AG09309 (cell line): Measurements from ENCODE around the gene SLC35B1.
"Not testable (repeated sequence)": the region's sequence is repeated elsewhere in the genome, so short reads cannot be mapped to it uniquely, and the experiment has no call there.

ENCODE experiments used
- DNase-seq: peaks from one replicate; pipeline ENCODE4 v3.0.0-alpha.2; 2010; ENCODE audit warnings: low read depth
- H3K4me3 ChIP-seq: 2 replicates; pipeline ENCODE4 v1.5.1; 2011; ENCODE audit warnings: mild to moderate bottlenecking, low read depth, low read length, moderate library complexity; ENCODE audit not compliant: control insufficient read depth
- TF ChIP-seq, protein P1 (sequence below): IDR thresholded peaks from 2 replicates; pipeline ENCODE4 v1.5.1; 2011; ENCODE audit warnings: mild to moderate bottlenecking, low read depth, low read length, inconsistent platforms; ENCODE audit not compliant: insufficient read depth, control insufficient read depth; ENCODE audit errors: missing control alignments

SLC35B1 gene

DNA sequence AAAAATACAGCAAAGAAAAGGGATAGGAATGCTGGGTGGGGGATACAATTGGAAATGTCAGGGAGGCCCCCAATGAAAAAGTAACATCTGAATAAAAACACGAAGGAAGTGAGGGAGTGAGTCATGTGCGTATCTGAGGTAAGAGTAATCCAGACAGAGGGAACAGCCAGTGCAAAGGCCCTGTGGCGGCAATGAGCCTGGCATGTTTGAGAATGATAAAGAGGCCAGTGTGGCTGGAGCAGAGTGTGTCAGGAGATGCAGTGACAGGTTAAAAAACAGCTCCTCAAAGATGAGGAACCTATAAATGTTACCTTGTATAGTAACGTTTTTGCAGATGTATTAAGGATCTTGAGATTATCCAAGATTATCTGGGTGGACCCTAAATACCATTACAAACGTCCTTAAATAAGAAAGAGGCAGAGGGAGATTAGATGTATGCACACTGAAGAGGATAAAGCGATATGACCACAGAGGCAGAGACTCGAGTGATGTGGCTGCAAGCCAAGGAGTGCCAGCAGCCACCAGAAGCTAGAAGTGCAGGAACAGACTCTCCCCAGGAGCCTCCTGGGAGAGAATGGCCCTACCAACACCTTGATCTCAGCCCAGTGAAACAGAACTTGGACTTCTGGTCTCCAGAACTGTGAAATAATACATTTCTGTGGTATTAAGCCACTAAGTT lies 17.8 kb upstream of the SLC35B1 start:
- DNase-seq = no peak
- H3K4me3 ChIP-seq = no peak overlapping the region

DNA sequence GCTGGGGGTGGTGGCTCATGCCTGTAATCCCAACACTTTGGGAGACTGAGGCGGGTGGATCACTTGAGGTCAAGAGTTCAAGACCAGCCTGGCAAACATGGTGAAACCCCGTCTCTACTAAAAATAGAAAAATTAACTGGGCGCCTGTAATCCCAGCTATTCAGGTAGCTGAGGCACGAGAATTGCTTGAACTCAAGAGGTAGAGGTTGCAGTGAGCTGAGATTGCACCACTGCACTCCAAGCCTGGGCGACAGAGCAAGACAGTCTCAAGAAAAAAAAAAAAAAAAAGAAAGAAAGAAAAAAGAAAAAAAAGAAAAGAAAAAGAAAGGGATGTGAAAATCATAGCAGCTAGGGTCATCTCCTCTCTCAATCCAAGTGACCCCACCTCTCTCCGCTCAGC lies 16.8 kb upstream of the SLC35B1 start:
- not testable (repeated sequence) for H3K4me3 ChIP-seq, DNase-seq

More for the DNA sequence above, 17.8 kb upstream of the SLC35B1 start:
- TF ChIP-seq, protein P1, sequence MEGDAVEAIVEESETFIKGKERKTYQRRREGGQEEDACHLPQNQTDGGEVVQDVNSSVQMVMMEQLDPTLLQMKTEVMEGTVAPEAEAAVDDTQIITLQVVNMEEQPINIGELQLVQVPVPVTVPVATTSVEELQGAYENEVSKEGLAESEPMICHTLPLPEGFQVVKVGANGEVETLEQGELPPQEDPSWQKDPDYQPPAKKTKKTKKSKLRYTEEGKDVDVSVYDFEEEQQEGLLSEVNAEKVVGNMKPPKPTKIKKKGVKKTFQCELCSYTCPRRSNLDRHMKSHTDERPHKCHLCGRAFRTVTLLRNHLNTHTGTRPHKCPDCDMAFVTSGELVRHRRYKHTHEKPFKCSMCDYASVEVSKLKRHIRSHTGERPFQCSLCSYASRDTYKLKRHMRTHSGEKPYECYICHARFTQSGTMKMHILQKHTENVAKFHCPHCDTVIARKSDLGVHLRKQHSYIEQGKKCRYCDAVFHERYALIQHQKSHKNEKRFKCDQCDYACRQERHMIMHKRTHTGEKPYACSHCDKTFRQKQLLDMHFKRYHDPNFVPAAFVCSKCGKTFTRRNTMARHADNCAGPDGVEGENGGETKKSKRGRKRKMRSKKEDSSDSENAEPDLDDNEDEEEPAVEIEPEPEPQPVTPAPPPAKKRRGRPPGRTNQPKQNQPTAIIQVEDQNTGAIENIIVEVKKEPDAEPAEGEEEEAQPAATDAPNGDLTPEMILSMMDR = no peak

DNA sequence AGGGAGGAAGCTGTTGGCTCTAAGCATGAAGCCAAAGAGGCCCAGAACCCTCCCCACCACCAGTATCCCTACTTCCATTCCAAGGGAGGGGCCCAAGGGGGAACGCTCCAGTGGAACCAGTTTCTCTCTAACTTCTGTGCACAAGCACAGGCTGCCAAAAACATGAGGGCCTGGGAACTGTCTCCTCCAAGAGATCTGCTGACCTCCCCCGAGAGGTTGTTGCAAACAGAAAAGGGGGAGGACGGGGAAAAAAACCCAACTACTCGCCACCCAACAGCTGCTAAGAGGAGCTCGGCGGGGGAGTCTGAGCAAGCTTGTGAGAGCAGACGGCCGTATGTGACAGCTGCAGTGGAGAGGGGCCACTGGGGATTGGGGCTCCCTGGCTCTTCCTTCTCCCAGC lies 15.7 kb upstream of the SLC35B1 start:
- no peak for DNase-seq
- TF ChIP-seq, protein P1 = no peak
- no peak overlapping the region for H3K4me3 ChIP-seq

DNA sequence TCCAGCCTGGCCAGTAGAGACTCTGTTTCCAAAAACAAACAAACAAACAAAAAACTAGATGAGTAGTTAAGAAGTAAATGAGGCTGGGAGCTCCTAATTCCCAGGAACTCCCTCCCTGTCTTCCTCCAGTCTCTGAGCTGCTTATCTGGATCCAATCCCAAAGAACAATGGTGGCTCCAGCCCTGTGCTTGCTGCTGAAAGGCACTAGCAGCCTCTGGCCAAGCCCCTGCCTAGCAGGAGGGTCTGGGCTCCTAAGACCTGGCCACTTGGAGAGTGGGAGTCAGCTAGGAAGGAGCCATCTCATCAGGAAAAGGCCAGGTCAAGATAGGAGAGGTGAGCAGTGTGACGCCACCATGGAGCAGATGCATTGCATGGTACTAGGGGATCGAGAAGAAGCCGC lies 14.3 kb upstream of the SLC35B1 start:
- DNase-seq = no peak
- TF ChIP-seq, protein P1 = no peak
- H3K4me3 ChIP-seq = no peak overlapping the region

DNA sequence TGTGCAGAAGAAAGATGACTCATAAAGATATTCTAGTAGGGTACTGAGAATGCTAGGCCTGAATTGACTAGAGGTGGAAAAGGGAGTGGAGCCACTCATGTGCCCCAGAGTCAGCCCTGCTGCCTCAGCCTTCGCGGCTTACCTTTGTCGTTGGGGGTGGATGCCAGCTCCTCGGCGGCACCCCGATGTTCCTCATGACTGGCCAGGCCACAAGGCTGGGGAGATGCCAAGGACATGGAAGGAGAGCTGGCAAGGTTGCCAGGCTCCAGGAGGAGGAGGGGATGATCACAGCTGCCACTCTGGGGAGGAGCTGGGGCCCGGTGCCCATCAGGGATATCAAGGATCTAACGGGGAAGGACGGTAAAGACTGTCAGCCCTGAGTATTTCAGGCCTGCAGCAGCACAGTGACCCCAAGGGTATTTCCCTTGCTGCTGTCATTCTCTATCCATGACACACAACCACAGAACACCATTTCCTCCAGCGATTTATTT lies 9.7 kb upstream of the SLC35B1 start:
- TF ChIP-seq, protein P1 = no peak
- DNase-seq = no peak
- H3K4me3 ChIP-seq = no peak overlapping the region

DNA sequence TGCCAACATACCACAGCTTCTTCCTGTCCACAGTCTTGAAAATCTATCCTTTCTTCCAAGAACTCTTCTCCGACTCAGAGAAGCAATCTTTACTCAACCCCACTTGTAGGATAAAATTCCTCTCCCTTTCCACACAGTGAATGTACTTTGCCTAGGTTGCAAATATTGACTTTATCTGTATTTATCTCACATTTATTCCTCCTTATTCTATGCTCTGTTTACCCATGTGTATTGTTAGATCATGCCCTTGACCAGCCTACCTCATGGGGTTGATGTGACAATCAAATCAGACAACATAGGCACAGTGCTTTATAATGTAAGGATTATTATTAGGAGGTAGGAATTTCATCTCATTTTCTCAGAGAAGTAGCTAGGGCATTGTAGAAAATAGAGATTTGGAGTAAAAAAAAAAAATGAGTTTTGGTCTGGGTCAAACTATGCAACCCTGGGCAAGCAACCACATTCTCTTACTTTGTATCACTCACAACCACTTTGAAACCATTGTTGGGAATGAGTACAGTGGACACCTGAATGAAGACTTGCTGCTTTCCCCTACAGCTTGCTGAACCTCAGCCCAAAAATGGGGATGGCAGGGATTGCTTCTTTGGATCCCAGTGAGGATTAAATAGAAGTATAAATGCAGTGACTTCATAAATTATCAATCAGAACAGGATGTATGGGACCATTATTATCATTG lies 9.1 kb upstream of the SLC35B1 start:
- H3K4me3 ChIP-seq = no peak overlapping the region
- TF ChIP-seq, protein P1 = no peak
- DNase-seq = no peak

DNA sequence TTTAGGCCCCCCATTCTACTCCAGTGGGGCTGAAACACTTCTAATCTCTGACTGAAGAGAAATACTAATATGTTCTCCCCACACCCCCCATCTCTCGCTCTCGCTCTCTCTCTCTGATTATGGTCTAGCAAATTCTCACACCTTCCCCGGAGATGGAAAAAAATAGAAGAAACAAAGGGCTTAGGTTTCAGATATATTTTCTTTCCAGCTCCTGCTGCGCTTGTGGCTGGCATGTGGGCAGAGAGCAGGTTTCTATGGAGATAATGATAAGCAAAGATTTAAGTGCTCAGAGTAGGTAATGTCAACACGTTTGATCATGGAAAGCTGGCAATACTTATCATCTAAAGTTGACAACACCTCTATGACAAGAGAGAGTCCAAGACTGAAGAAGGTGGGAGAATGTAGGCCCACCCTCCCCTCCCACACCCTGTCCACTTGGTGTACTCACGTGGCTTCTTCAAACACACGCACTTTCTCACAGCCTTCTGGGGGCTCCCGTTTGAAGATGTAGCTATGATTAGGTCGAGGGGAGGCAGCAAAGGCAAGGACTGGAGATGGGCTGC lies 8.0 kb upstream of the SLC35B1 start:
- TF ChIP-seq, protein P1 = no peak
- no peak for DNase-seq
- no peak overlapping the region for H3K4me3 ChIP-seq
